GM18499 (cell line): ENCODE results near the gene BDH2.

Experiments used
- ATAC-seq: cut with Tn5 transposase; IDR thresholded peaks from one replicate; pipeline ENCODE4 v1.9.1; 2021; ENCODE audit warnings: moderate number of reproducible peaks; ENCODE audit not compliant: insufficient read depth, unreplicated experiment

BDH2 gene

GRCh38 chr4:103099691-103100392 is at the start of gene BDH2:
Gene BDH2 (minus strand): TSS chr4:103099834. CDS start chr4:103096254, 3,580 bp downstream.
- ATAC-seq, result peak; percentile 97

- ATAC-seq, result no peak
These were observed 45.3 kb upstream of the BDH2 start for GRCh38 chr4:103144926-103145325.

GRCh38 chr4:103137446-103137827 is 37.8 kb upstream of the BDH2 start:
- no peak for ATAC-seq

GRCh38 chr4:103136671-103137445 is 37.2 kb upstream of the BDH2 start:
- no peak for ATAC-seq

- ATAC-seq, result no peak
These were observed 29.5 kb upstream of the BDH2 start for GRCh38 chr4:103129174-103129573.

GRCh38 chr4:103126126-103126525 is 26.5 kb upstream of the BDH2 start:
- no peak for ATAC-seq

- no peak for ATAC-seq
These were observed 23.5 kb upstream of the BDH2 start for GRCh38 chr4:103123114-103123513.

- no peak for ATAC-seq
These were observed 18.5 kb upstream of the BDH2 start for GRCh38 chr4:103118166-103118565.

GRCh38 chr4:103111598-103111997 is 12.0 kb upstream of the BDH2 start:
- no peak for ATAC-seq

GRCh38 chr4:103108542-103108941 is 8.9 kb upstream of the BDH2 start:
- ATAC-seq, result no peak

GRCh38 chr4:103105558-103106356 is 6.1 kb upstream of the BDH2 start:
- no peak for ATAC-seq

- no peak for ATAC-seq
These were observed 5.3 kb upstream of the BDH2 start for GRCh38 chr4:103104886-103105285.

- no peak for ATAC-seq
These were observed 1.1 kb upstream of the BDH2 start for GRCh38 chr4:103100691-103101090.

GRCh38 chr4:103098756-103099440 is 736 bp downstream of the BDH2 start:
- ATAC-seq, result no peak

- ATAC-seq, result no peak
These were observed 1.3 kb downstream of the BDH2 start for GRCh38 chr4:103098341-103098740.

- no peak for ATAC-seq
These were observed 2.5 kb downstream of the BDH2 start for GRCh38 chr4:103097112-103097511.

- no peak for ATAC-seq
These were observed 4.6 kb downstream of the BDH2 start for GRCh38 chr4:103095080-103095479.

- no peak for ATAC-seq
These were observed 7.4 kb downstream of the BDH2 start for GRCh38 chr4:103092245-103092644.

GRCh38 chr4:103091601-103092223 is 7.9 kb downstream of the BDH2 start:
- peak; percentile 72 for ATAC-seq

GRCh38 chr4:103089481-103089880 is 10.2 kb downstream of the BDH2 start:
- ATAC-seq, result no peak
